Fibroblast of lung (primary cell): ENCODE results near the gene FBXO46. TPM values are rescaled to one million over a fixed set of nuclear protein-coding genes. Genes with fewer than 3 reads are reported as not detected.

Experiments used
- DNase-seq, 2 donors: peaks; one replicate each; pipeline versions ENCODE4 v3.0.0 to v3.0.0-alpha.2; 2010; ENCODE audit warnings: low read depth in 2 of 2
- H2AFZ ChIP-seq: 2 replicates; pipeline ENCODE4 v1.5.1; 2012; ENCODE audit warnings: low read length, control low read depth, inconsistent platforms
- H3K27ac ChIP-seq: 2 replicates; pipeline ENCODE4 v1.5.1; 2011; ENCODE audit warnings: low read length, control low read depth; ENCODE audit not compliant: insufficient read depth
- H3K27me3 ChIP-seq: 2 replicates; pipeline ENCODE4 v1.5.1; 2011; ENCODE audit warnings: mild to moderate bottlenecking, low read length; ENCODE audit not compliant: control insufficient read depth, insufficient read depth
- H3K36me3 ChIP-seq: 2 replicates; pipeline ENCODE4 v1.5.1; 2011; ENCODE audit warnings: low read length; ENCODE audit not compliant: control insufficient read depth, insufficient read depth
- H3K4me1 ChIP-seq: 2 replicates; pipeline ENCODE4 v1.5.1; 2011; ENCODE audit warnings: low read length; ENCODE audit not compliant: control insufficient read depth, insufficient read depth; ENCODE audit errors: extremely low read depth
- H3K4me2 ChIP-seq: 2 replicates; pipeline ENCODE4 v1.5.1; 2011; ENCODE audit warnings: low read length, control low read depth; ENCODE audit not compliant: insufficient read depth; ENCODE audit errors: extremely low read depth
- H3K4me3 ChIP-seq, 4 experiments: fragments of 200-600 bp in 1 of 4; sonication (generic) in 1 of 4; replicated peaks in 1 of 4; 2 replicates each; pipeline ENCODE4 v1.5.1; 2011 to 2016; ENCODE audit warnings: low read length in 4 of 4, low read depth in 3 of 4, mild to moderate bottlenecking in 3 of 4, control low read depth in 2 of 4, inconsistent platforms in 1 of 4, mixed read lengths in 1 of 4; ENCODE audit not compliant: insufficient read depth in 1 of 4; ENCODE audit errors: control extremely low read depth in 1 of 4
- H3K79me2 ChIP-seq: 2 replicates; pipeline ENCODE4 v1.5.1; 2012; ENCODE audit warnings: mild to moderate bottlenecking, low read length, inconsistent platforms; ENCODE audit not compliant: control insufficient read depth, insufficient read depth
- H3K9ac ChIP-seq: 2 replicates; pipeline ENCODE4 v1.5.1; 2011; ENCODE audit warnings: mild to moderate bottlenecking, low read length, control low read depth; ENCODE audit not compliant: insufficient read depth
- H3K9me3 ChIP-seq: 2 replicates; pipeline ENCODE4 v1.5.1; 2012; ENCODE audit warnings: low read depth, low read length; ENCODE audit not compliant: control insufficient read depth, insufficient read depth
- H4K20me1 ChIP-seq: 2 replicates; pipeline ENCODE4 v1.5.1; 2011; ENCODE audit warnings: low read length; ENCODE audit not compliant: control insufficient read depth, insufficient read depth; ENCODE audit errors: extremely low read depth
- CTCF ChIP-seq, 2 donors: IDR thresholded peaks in 1 of 2; conservative IDR thresholded peaks in 1 of 2; 1 replicate in 1 of 2; 2 replicates in 1 of 2; pipeline ENCODE4 v1.5.1; 2011 to 2012; ENCODE audit warnings: low read length in 2 of 2, control low read depth in 1 of 2, inconsistent platforms in 1 of 2, low read depth in 1 of 2, mild to moderate bottlenecking in 1 of 2
- EZH2 ChIP-seq: IDR thresholded peaks from 2 replicates; pipeline ENCODE4 v1.5.1; 2012; ENCODE audit warnings: low read length, control low read depth, mild to moderate bottlenecking; ENCODE audit errors: missing control alignments
- polyA minus RNA-seq: library from RNA; depleted of rRNA, polyadenylated mRNA; stranded (reverse); fragments of >200 nt; gene quantifications from 2 replicates; pipeline ENCODE4 v1.2.3, GENCODE V29; 2011; ENCODE audit warnings: low replicate concordance
- polyA plus RNA-seq, 2 donors: library from polyadenylated mRNA; depleted of rRNA in 1 of 2; stranded (reverse) in 1 of 2; unstranded in 1 of 2; fragments of >200 nt; gene quantifications; 2 replicates each; pipeline ENCODE4 v1.2.1, GENCODE V29; 2011 to 2012; ENCODE audit warnings: missing spikeins in 1 of 2
- total RNA-seq: library from RNA; depleted of rRNA; stranded (reverse); fragments of >200 nt; gene quantifications from 2 replicates; pipeline ENCODE4 v1.2.1, GENCODE V29; 2014

The FBXO46 gene
- total RNA-seq (3.1 and 3.3 TPM in 2 replicates), polyA plus RNA-seq (1.6 and 2.0 TPM in 2 replicates), polyA minus RNA-seq (1.3 and 1.6 TPM in 2 replicates)
- 4.3 and 4.5 TPM in 2 replicates for polyA plus RNA-seq (2012)

- H4K20me1 ChIP-seq = no peaks in the 10 kb centered on the region
- no peaks in the 10 kb centered on the region for H3K27me3 ChIP-seq
- no peaks in the 10 kb centered on the region for H3K36me3 ChIP-seq
- TF ChIP-seq CTCF (conservative IDR thresholded peaks at IDR 0.05 in 1 of 2, IDR thresholded peaks at IDR 0.05 in 1 of 2; ENCODE audit: low read depth in 1 of 2, low read length in 2 of 2) (peak; percentile 9 to 25), EZH2 (no peak)
- H3K79me2 ChIP-seq = peaks cover 23% of the 10 kb centered on the region
- H3K4me2 ChIP-seq = peak within 1 kb of the TSS; percentile 79
- peak within 1 kb of the TSS; percentile 79 to 94 (median 86) for H3K4me3 ChIP-seq
- peak; percentile 98 to 99 for DNase-seq
- H3K27ac ChIP-seq = peak within 1 kb of the TSS; percentile 56
- peak within 1 kb of the TSS; percentile 73 for H2AFZ ChIP-seq
- no peaks in the 10 kb centered on the region for H3K4me1 ChIP-seq
- H3K9ac ChIP-seq = peak within 1 kb of the TSS; percentile 76
- H3K9me3 ChIP-seq = no peaks in the 10 kb centered on the region
Measured at GRCh38 chr19:45730368-45731288, at the start of gene FBXO46. TSS of gene FBXO46 (minus strand) at chr19:45730896. CDS start at chr19:45713495, 17,401 bp downstream.

GRCh38 chr19:45780146-45780447, 49.4 kb upstream of the FBXO46 start:
- no peak overlapping the region for H3K27ac ChIP-seq
- peaks cover 25% of the 10 kb centered on the region for H3K4me1 ChIP-seq
- peaks cover 27% of the 10 kb centered on the region for H3K36me3 ChIP-seq
- peak overlapping the region; percentile 93 for H3K4me2 ChIP-seq
- H4K20me1 ChIP-seq = no peaks in the 10 kb centered on the region
- peaks cover 10% of the 10 kb centered on the region for H3K79me2 ChIP-seq
- no peak for DNase-seq
- H2AFZ ChIP-seq = no peak overlapping the region
- H3K4me3 ChIP-seq = peak overlapping the region in 1 of 4 experiments; percentile 81
- no peak overlapping the region for H3K9ac ChIP-seq
- H3K27me3 ChIP-seq = no peaks in the 10 kb centered on the region
- no peaks in the 10 kb centered on the region for H3K9me3 ChIP-seq
- no peak for TF ChIP-seq EZH2
- no peak for TF ChIP-seq CTCF (conservative IDR thresholded peaks at IDR 0.05 in 1 of 2, IDR thresholded peaks at IDR 0.05 in 1 of 2; ENCODE audit: low read depth in 1 of 2, low read length in 2 of 2)

GRCh38 chr19:45779231-45780145, 48.8 kb upstream of the FBXO46 start:
- Histone ChIP-seq H3K9me3 (no peaks in the 10 kb centered on the region), H3K4me1 (peaks cover 22% of the 10 kb centered on the region), H4K20me1 (no peaks in the 10 kb centered on the region), H3K79me2 (peaks cover 9% of the 10 kb centered on the region), H2AFZ (no peak overlapping the region), H3K4me2 (no peak overlapping the region), H3K4me3 (peak overlapping the region in 1 of 4 experiments; percentile 81), H3K9ac (no peak overlapping the region), H3K36me3 (peaks cover 22% of the 10 kb centered on the region), H3K27ac (no peak overlapping the region), H3K27me3 (no peaks in the 10 kb centered on the region)
- TF ChIP-seq EZH2 (no peak), CTCF (conservative IDR thresholded peaks at IDR 0.05 in 1 of 2, IDR thresholded peaks at IDR 0.05 in 1 of 2; ENCODE audit: low read depth in 1 of 2, low read length in 2 of 2) (peak; percentile 20 to 24)
- peak in 1 of 2 donors; percentile 30 for DNase-seq
